ENCODE measurements around the gene MAP3K1. TPM values are rescaled to one million over a fixed set of nuclear protein-coding genes. Genes with fewer than 3 reads are reported as not detected.

MAP3K1 gene
- total RNA-seq, 1 experiment from 2014 or later: 8.5 TPM

DNA sequence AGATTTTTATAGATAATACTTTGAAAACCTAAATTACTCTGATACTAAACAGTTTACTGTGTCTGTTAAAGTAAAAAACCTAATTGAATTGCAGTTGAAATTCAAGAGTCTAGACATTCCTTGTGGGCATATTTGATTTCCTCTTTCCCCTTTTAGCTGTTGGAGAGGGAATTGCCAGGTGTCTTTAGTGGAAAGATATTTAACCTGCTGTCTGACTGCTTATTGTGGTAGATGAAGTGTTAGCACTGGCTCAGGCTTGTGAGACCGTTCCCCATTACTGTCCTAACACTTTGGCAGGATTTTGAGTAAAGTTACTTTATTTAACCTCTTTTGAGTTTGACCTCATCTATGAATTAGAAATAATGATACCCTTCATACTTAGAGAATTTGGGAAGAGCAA lies 16.4 kb downstream of the MAP3K1 start:
- intact Hi-C loops (cut with micrococcal nuclease): no loop called here

More for the DNA sequence above, 16.4 kb downstream of the MAP3K1 start:
- H2AFZ ChIP-seq (ENCODE audit: low read depth, low read length, poor library complexity, severe bottlenecking): no peak overlapping the region
- no TSS peak for BruUV-seq (replicated peaks)
- H3K4me1 ChIP-seq (ENCODE audit: control insufficient read depth in 1 of 2, insufficient read depth in 2 of 2, low read length in 2 of 2): peaks cover 10 to 22% of the 10 kb centered on the region in 2 experiments; a peak in 3 of 4 replicates
- ATAC-seq (no peak), DNase-seq (ENCODE audit: low read depth, low spot score) (no peak)
- H3K4me2 ChIP-seq (ENCODE audit: low read length): no peak overlapping the region
- H3K4me3 ChIP-seq (replicated peaks in 1 of 2; ENCODE audit: low read depth in 1 of 2, low read length in 2 of 2): no peak overlapping the region
- no peaks in the 10 kb centered on the region for H3K9me3 ChIP-seq (ENCODE audit: control insufficient read depth in 1 of 2, insufficient read depth in 1 of 2, low read depth in 1 of 2, low read length in 2 of 2)
- POLR2A ChIA-PET: no interaction called here
- no peaks in the 10 kb centered on the region for H4K20me1 ChIP-seq (ENCODE audit: insufficient read depth)
- H3K79me2 ChIP-seq (ENCODE audit: insufficient read depth, low read length): peaks cover 42% of the 10 kb centered on the region
- no peaks in the 10 kb centered on the region for H3K27me3 ChIP-seq (ENCODE audit: insufficient read depth, low read length)
- TF ChIP-seq EZH2phosphoT487 (IDR thresholded peaks at IDR 0.05; ENCODE audit: borderline replicate concordance) (no peak), CEBPB (IDR thresholded peaks at IDR 0.05; ENCODE audit: low read depth) (no peak), YY1 (IDR thresholded peaks at IDR 0.05; ENCODE audit: extremely low read depth, insufficient replicate concordance, low read depth, low read length) (no peak), ZFX (IDR thresholded peaks at IDR 0.05) (no peak), POLR2AphosphoS5 (IDR thresholded peaks at IDR 0.05; ENCODE audit: low read depth, low read length) (no peak), EGR1 (IDR thresholded peaks at IDR 0.05; ENCODE audit: low read depth) (no peak), JUND (IDR thresholded peaks at IDR 0.05) (no peak), SIN3A (IDR thresholded peaks at IDR 0.05; ENCODE audit: low read depth) (no peak), ZNF274 (IDR thresholded peaks at IDR 0.05; ENCODE audit: low read depth, low read length) (no peak), SP1 (IDR thresholded peaks at IDR 0.05; ENCODE audit: low read depth) (no peak), RAD21 (IDR thresholded peaks at IDR 0.05; ENCODE audit: low read depth) (no peak), FOSL1 (IDR thresholded peaks at IDR 0.05; ENCODE audit: low read depth) (no peak), EZH2 (IDR thresholded peaks at IDR 0.05) (no peak), SRF (IDR thresholded peaks at IDR 0.05; ENCODE audit: low read depth) (no peak), TCF7L2 (IDR thresholded peaks at IDR 0.05; ENCODE audit: borderline replicate concordance, extremely low read depth, insufficient read depth, insufficient read length) (no peak)
- TF ChIP-seq, protein P1, sequence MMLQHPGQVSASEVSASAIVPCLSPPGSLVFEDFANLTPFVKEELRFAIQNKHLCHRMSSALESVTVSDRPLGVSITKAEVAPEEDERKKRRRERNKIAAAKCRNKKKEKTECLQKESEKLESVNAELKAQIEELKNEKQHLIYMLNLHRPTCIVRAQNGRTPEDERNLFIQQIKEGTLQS (IDR thresholded peaks at IDR 0.05): no peak
- TF ChIP-seq, protein P2, sequence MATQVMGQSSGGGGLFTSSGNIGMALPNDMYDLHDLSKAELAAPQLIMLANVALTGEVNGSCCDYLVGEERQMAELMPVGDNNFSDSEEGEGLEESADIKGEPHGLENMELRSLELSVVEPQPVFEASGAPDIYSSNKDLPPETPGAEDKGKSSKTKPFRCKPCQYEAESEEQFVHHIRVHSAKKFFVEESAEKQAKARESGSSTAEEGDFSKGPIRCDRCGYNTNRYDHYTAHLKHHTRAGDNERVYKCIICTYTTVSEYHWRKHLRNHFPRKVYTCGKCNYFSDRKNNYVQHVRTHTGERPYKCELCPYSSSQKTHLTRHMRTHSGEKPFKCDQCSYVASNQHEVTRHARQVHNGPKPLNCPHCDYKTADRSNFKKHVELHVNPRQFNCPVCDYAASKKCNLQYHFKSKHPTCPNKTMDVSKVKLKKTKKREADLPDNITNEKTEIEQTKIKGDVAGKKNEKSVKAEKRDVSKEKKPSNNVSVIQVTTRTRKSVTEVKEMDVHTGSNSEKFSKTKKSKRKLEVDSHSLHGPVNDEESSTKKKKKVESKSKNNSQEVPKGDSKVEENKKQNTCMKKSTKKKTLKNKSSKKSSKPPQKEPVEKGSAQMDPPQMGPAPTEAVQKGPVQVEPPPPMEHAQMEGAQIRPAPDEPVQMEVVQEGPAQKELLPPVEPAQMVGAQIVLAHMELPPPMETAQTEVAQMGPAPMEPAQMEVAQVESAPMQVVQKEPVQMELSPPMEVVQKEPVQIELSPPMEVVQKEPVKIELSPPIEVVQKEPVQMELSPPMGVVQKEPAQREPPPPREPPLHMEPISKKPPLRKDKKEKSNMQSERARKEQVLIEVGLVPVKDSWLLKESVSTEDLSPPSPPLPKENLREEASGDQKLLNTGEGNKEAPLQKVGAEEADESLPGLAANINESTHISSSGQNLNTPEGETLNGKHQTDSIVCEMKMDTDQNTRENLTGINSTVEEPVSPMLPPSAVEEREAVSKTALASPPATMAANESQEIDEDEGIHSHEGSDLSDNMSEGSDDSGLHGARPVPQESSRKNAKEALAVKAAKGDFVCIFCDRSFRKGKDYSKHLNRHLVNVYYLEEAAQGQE (IDR thresholded peaks at IDR 0.05; ENCODE audit: low read depth): no peak
- TF ChIP-seq, protein P3, sequence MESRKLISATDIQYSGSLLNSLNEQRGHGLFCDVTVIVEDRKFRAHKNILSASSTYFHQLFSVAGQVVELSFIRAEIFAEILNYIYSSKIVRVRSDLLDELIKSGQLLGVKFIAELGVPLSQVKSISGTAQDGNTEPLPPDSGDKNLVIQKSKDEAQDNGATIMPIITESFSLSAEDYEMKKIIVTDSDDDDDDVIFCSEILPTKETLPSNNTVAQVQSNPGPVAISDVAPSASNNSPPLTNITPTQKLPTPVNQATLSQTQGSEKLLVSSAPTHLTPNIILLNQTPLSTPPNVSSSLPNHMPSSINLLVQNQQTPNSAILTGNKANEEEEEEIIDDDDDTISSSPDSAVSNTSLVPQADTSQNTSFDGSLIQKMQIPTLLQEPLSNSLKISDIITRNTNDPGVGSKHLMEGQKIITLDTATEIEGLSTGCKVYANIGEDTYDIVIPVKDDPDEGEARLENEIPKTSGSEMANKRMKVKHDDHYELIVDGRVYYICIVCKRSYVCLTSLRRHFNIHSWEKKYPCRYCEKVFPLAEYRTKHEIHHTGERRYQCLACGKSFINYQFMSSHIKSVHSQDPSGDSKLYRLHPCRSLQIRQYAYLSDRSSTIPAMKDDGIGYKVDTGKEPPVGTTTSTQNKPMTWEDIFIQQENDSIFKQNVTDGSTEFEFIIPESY (IDR thresholded peaks at IDR 0.05; ENCODE audit: extremely low read depth, insufficient replicate concordance, low read length): no peak
- TF ChIP-seq, protein P4, sequence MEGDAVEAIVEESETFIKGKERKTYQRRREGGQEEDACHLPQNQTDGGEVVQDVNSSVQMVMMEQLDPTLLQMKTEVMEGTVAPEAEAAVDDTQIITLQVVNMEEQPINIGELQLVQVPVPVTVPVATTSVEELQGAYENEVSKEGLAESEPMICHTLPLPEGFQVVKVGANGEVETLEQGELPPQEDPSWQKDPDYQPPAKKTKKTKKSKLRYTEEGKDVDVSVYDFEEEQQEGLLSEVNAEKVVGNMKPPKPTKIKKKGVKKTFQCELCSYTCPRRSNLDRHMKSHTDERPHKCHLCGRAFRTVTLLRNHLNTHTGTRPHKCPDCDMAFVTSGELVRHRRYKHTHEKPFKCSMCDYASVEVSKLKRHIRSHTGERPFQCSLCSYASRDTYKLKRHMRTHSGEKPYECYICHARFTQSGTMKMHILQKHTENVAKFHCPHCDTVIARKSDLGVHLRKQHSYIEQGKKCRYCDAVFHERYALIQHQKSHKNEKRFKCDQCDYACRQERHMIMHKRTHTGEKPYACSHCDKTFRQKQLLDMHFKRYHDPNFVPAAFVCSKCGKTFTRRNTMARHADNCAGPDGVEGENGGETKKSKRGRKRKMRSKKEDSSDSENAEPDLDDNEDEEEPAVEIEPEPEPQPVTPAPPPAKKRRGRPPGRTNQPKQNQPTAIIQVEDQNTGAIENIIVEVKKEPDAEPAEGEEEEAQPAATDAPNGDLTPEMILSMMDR (IDR thresholded peaks at IDR 0.05 in 2 of 3, conservative IDR thresholded peaks at IDR 0.05 in 1 of 3; ENCODE audit: borderline replicate concordance in 1 of 3, insufficient read depth in 1 of 3, low read depth in 2 of 3, low read length in 2 of 3): no peak
- TF ChIP-seq, protein P5, sequence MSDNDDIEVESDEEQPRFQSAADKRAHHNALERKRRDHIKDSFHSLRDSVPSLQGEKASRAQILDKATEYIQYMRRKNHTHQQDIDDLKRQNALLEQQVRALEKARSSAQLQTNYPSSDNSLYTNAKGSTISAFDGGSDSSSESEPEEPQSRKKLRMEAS (IDR thresholded peaks at IDR 0.05): no peak
- H3K9me2 ChIP-seq (ENCODE audit: insufficient read depth): no peaks in the 10 kb centered on the region
- H3K36me3 ChIP-seq (ENCODE audit: control insufficient read depth in 1 of 2, insufficient read depth in 2 of 2, low read length in 2 of 2): no peaks in the 10 kb centered on the region
- RAD21 ChIA-PET (ENCODE audit: low non-redundant PET in 1 of 2, low total read pairs in 2 of 2, uncharacterized antibody in 2 of 2, unreplicated experiment in 2 of 2): no interaction called here
- CTCF ChIA-PET: interaction anchor here (1.5 kb wide), 1 partner anchor 561 kb away, joined by 3 read pairs; no protein-coding TSS in a partner anchor
- H3K27ac ChIP-seq (ENCODE audit: low read depth, low read length): no peak overlapping the region
- no peak overlapping the region for H3K9ac ChIP-seq (ENCODE audit: low read length)
